ENCODE data around the gene MYO3B.

DNA sequence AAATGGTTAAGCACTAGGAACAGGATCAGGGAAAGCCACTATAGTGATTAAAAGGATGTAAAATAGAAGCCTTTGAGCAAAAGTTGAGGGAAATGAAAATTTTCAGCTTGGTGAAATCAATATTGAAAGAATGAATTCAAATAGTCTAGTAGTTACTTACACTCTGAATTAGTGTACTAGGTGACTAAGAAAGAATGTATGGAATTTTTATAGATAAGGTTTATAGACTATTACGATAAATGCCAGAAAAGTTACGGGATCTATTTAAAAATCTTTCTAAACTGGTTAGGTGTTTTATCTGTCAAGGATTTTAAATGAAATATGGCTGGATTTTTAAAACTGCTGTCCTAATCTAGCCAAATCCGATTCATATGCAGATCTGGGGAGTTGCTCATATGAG lies 208.6 kb downstream of the MYO3B start:
- TF ChIP-seq POLR2A (IDR thresholded peaks at IDR 0.05; ENCODE audit: low read length) (no peak), GATA1 (IDR thresholded peaks at IDR 0.05; ENCODE audit: low read depth, low read length) (no peak)
